Measurements from ENCODE around the gene PGAM5.

- no peak for TF ChIP-seq RAD21 (conservative IDR thresholded peaks at IDR 0.05)
- TF ChIP-seq CTCF (IDR thresholded peaks at IDR 0.05; ENCODE audit: poor library complexity, severe bottlenecking): no peak
These were observed 41.3 kb upstream of the PGAM5 start for GRCh38 chr12:132669166-132669879.
